Upper lobe of left lung (tissue), 4 donors: ENCODE measurements around the gene UFC1.

Experiments used
- POLR2A ChIP-seq, 4 donors: fragments of 450-650 bp; IDR thresholded peaks; one replicate each; pipeline ENCODE4 v1.5.1; 2016 to 2017; ENCODE audit warnings: antibody characterized with exemption in 4 of 4, mild to moderate bottlenecking in 2 of 4
- POLR2AphosphoS5 ChIP-seq, 2 donors: sonication (generic); formaldehyde crosslinking; IDR thresholded peaks; one replicate each; pipeline ENCODE4 v1.5.1; 2017; ENCODE audit warnings: antibody characterized with exemption in 2 of 2

- TF ChIP-seq POLR2AphosphoS5 (IDR thresholded peaks at IDR 0.05), result no peak
- no peak for TF ChIP-seq POLR2A (IDR thresholded peaks at IDR 0.05)
Observed at GRCh38 chr1:161153176-161153575, 602 bp upstream of the UFC1 start.
